Spleen (tissue), 11 donors: ENCODE results near the gene ITPR1. TPM values are rescaled to one million over a fixed set of nuclear protein-coding genes. Genes with fewer than 3 reads are reported as not detected.

Source experiments
- DNase-seq: peaks from one replicate; pipeline ENCODE4 v3.0.0-alpha.2; 2020
- H3K27ac ChIP-seq, 8 donors: fragments of 200-600 bp; sonication (generic) in 7 of 8; 1 replicate in 4 of 8; 2 replicates in 4 of 8; pipeline versions ENCODE4 v1.5.0 to v1.8.0; 2016 to 2021; ENCODE audit warnings: inconsistent platforms in 4 of 8, mild to moderate bottlenecking in 4 of 8, moderate library complexity in 1 of 8
- H3K27me3 ChIP-seq, 7 donors: fragments of 200-600 bp; sonication (generic) in 6 of 7; replicated peaks in 1 of 7; 1 replicate in 4 of 7; 2 replicates in 3 of 7; pipeline versions ENCODE4 v1.5.0 to v1.8.0; 2016 to 2021; ENCODE audit warnings: inconsistent platforms in 3 of 7, mild to moderate bottlenecking in 1 of 7
- H3K36me3 ChIP-seq, 6 donors: fragments of 200-600 bp; sonication (generic) in 5 of 6; 1 replicate in 4 of 6; 2 replicates in 2 of 6; pipeline versions ENCODE4 v1.5.0 to v1.8.0; 2016 to 2021; ENCODE audit warnings: inconsistent platforms in 2 of 6
- H3K4me1 ChIP-seq, 6 donors: fragments of 200-600 bp; sonication (generic) in 5 of 6; 1 replicate in 3 of 6; 2 replicates in 3 of 6; pipeline versions ENCODE4 v1.5.0 to v1.8.0; 2016 to 2021; ENCODE audit warnings: inconsistent platforms in 3 of 6
- H3K4me3 ChIP-seq, 8 donors: fragments of 200-600 bp; sonication (generic) in 7 of 8; 1 replicate in 4 of 8; 2 replicates in 4 of 8; pipeline versions ENCODE4 v1.5.0 to v1.8.0; 2016 to 2021; ENCODE audit warnings: inconsistent platforms in 4 of 8, mild to moderate bottlenecking in 4 of 8, moderate library complexity in 2 of 8
- H3K9me3 ChIP-seq, 8 donors: fragments of 200-600 bp; sonication (generic) in 7 of 8; 1 replicate in 4 of 8; 2 replicates in 4 of 8; pipeline versions ENCODE4 v1.5.0 to v1.8.0; 2016 to 2021; ENCODE audit warnings: inconsistent platforms in 4 of 8
- POLR2A ChIP-seq, 3 donors: fragments of 450-650 bp; IDR thresholded peaks; one replicate each; pipeline ENCODE4 v1.5.1; 2017; ENCODE audit warnings: antibody characterized with exemption in 3 of 3, mild to moderate bottlenecking in 1 of 3
- POLR2AphosphoS5 ChIP-seq, 3 donors: sonication (generic); formaldehyde crosslinking; IDR thresholded peaks; one replicate each; pipeline ENCODE4 v1.5.1; 2017; ENCODE audit warnings: antibody characterized with exemption in 3 of 3
- WGBS, 5 donors: extraction: QIAGEN DNeasy Blood & Tissue Kit in 3 of 5; methylation state at CpG; one replicate each; pipeline versions ENCODE4 v1.1.5 to v1.1.7; 2013 to 2018; 5-methylcytosine and 5-hydroxymethylcytosine counted together
- intact Hi-C: fragments of 100-400 bp; cut with DNase I; formaldehyde crosslinking; loops from one replicate; pipeline ENCODE4 v1.15.0; 2023; ENCODE audit warnings: low total_unique reads
- polyA plus RNA-seq, 3 donors: library from polyadenylated mRNA; stranded (reverse); fragments of 200-250 nt; gene quantifications; one replicate each; pipeline ENCODE4 v1.2.1, GENCODE V29; 2013
- total RNA-seq, 7 donors: library from RNA; depleted of rRNA in 3 of 7; stranded (reverse); fragments of >200 nt in 3 of 7; fragmentation: NEBNext Ultra II Directional in 4 of 7; extraction: Animal tissue kit (Norgen Biotek cat#: 25700) in 4 of 7; gene quantifications; one replicate each; pipeline versions ENCODE4 v1.1.0 to v1.2.1, GENCODE V29; 2016 to 2021
- TF ChIP-seq, protein P1 (sequence below), 11 experiments: fragments of 200-600 bp in 7 of 11; fragments of 450-650 bp in 4 of 11; sonication (generic) in 4 of 11; IDR thresholded peaks in 8 of 11; conservative IDR thresholded peaks in 3 of 11; 1 replicate in 7 of 11; 2 replicates in 4 of 11; pipeline versions ENCODE4 v1.4.0 to v1.8.0; 2016 to 2021; ENCODE audit warnings: antibody characterized with exemption in 11 of 11, inconsistent platforms in 4 of 11, mild to moderate bottlenecking in 1 of 11
- donor health status: healthy with polysubstance abuse.
- donor health status: DM: no; HTN: no; CAD: no; lungs with moderate emphysema.
- donor health status: DM: no; HTN: no; CAD: no.
- donor health status: Bipolar disorder and iron deficiency.
- donor health status: healthy.
- donor health status: DM: no; HTN: no; CAD: no.
- donor health status: DM: yes; HTN: yes; CAD: no.

Gene ITPR1
- total and polyA plus RNA-seq, 10 donors = 17.5 to 194 (median 129) TPM

DNA sequence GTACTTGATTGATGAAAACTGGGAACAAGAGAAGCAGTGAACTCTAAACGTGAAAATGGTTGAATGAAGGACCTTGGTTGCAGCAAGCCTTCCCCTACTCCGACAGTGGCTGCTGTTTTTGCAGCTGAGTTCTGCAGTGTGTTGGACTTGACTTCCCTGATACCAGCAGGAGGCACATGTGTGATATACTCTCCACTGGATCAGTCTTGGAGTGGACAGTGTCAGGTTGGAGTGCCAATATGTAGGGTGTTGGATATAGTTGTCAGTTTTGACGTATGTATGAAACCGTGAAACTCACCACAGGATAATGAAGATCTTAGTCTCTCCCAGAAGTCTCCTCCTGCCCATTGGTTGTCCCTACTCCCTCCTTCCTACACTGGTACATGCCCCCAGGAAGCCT lies 106.5 kb downstream of the ITPR1 start:
- Histone ChIP-seq H3K36me3 (no peaks in the 10 kb centered on the region), H3K27me3 (no peaks in the 10 kb centered on the region), H3K27ac (no peak overlapping the region), H3K4me3 (no peak overlapping the region), H3K4me1 (peaks cover 0 to 70% (median 6%) of the 10 kb centered on the region in 6 donors), H3K9me3 (no peaks in the 10 kb centered on the region)
- WGBS, 5 donors = 76 to 85% (median 82%) methylated on average over 4 of the region's 4 CpGs
- intact Hi-C loops = no loop called here
- no peak for DNase-seq
- TF ChIP-seq, protein P1, sequence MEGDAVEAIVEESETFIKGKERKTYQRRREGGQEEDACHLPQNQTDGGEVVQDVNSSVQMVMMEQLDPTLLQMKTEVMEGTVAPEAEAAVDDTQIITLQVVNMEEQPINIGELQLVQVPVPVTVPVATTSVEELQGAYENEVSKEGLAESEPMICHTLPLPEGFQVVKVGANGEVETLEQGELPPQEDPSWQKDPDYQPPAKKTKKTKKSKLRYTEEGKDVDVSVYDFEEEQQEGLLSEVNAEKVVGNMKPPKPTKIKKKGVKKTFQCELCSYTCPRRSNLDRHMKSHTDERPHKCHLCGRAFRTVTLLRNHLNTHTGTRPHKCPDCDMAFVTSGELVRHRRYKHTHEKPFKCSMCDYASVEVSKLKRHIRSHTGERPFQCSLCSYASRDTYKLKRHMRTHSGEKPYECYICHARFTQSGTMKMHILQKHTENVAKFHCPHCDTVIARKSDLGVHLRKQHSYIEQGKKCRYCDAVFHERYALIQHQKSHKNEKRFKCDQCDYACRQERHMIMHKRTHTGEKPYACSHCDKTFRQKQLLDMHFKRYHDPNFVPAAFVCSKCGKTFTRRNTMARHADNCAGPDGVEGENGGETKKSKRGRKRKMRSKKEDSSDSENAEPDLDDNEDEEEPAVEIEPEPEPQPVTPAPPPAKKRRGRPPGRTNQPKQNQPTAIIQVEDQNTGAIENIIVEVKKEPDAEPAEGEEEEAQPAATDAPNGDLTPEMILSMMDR (IDR thresholded peaks at IDR 0.05 in 8 of 11, conservative IDR thresholded peaks at IDR 0.05 in 3 of 11) = no peak
- TF ChIP-seq POLR2AphosphoS5 (IDR thresholded peaks at IDR 0.05) (no peak), POLR2A (IDR thresholded peaks at IDR 0.05) (no peak)

DNA sequence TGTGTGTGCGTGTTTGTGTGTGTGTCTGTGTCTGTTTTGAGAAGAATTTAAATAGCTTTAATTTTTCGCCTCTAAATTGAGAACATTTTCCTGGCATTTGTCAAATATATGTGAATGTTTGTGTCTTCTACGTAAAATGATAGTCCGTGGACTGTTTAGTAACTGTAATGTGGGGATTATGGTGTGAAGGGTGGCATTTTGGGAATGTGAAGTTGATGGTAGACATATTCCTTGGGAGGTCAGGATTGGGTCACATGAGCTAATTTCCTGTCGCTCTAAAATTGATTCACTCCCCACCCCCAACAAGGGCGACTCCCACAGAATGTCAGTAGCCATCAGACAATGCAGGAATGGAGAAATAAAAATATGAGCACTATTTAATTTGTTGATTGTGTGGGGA lies 107.3 kb downstream of the ITPR1 start:
- WGBS, 5 donors = 65 to 85% (median 78%) methylated on average over 6 of the region's 6 CpGs
- no peaks in the 10 kb centered on the region for H3K27me3 ChIP-seq
- DNase-seq = no peak
- no peak overlapping the region for H3K27ac ChIP-seq
- TF ChIP-seq POLR2AphosphoS5 (IDR thresholded peaks at IDR 0.05) = no peak
- no peak for TF ChIP-seq POLR2A (IDR thresholded peaks at IDR 0.05)
- TF ChIP-seq, protein P1 (IDR thresholded peaks at IDR 0.05 in 8 of 11, conservative IDR thresholded peaks at IDR 0.05 in 3 of 11) = no peak
- H3K4me1 ChIP-seq = peaks cover 0 to 70% (median 6%) of the 10 kb centered on the region in 6 donors
- no peaks in the 10 kb centered on the region for H3K36me3 ChIP-seq
- intact Hi-C loops = no loop called here
- H3K4me3 ChIP-seq = no peak overlapping the region
- H3K9me3 ChIP-seq = no peaks in the 10 kb centered on the region

DNA sequence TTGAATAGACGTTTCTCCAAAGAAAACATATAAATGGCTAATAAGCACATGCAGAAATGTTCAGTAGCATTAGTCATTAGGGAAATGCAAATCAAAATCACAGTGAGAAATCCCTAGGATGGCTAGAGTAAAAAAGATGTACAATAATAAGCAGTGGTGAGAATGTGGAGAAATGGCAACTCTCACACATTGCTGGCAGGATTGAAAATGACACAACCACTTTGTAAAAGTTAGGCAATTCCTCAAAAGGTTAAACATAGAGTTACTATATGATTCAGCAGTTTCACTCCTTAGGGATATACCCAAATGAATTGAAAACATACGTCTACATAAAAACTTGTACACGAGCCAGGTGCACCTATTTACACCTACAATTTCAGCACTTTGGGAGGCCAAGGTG lies 108.7 kb downstream of the ITPR1 start:
- no peak for DNase-seq
- TF ChIP-seq POLR2A (IDR thresholded peaks at IDR 0.05) (no peak), POLR2AphosphoS5 (IDR thresholded peaks at IDR 0.05) (no peak)
- TF ChIP-seq, protein P1 (IDR thresholded peaks at IDR 0.05 in 8 of 11, conservative IDR thresholded peaks at IDR 0.05 in 3 of 11) = no peak
- Histone ChIP-seq H3K9me3 (no peaks in the 10 kb centered on the region), H3K4me3 (no peak overlapping the region), H3K27me3 (no peaks in the 10 kb centered on the region), H3K36me3 (no peaks in the 10 kb centered on the region), H3K4me1 (peaks cover 0 to 63% (median 4%) of the 10 kb centered on the region in 6 donors), H3K27ac (no peak overlapping the region)
- 60 to 85% (median 69%) methylated on average over 3 of the region's 3 CpGs for WGBS, 5 donors
- intact Hi-C loops = no loop called here

DNA sequence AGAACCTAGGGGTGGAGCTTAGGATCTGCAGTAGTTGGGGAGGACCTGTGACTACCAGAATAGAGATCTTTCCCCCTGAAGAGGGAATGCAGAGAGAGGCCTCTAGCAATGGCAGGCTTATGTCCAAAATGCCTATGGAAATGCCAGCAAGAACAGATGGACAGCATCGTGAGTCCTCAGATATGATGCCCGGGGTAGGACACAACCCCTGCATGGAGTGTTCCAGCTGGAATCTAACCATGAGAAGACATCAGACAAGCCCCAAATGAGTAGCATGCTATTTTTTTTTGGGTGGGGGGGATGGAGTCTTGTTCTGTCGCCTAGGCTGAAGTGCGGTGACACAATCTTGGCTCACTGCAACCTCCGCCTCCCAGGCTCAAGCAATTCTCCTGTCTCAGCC lies 111.5 kb downstream of the ITPR1 start:
- intact Hi-C loops = no loop called here
- 90 to 99% (median 97%) methylated on average over 5 of the region's 5 CpGs for WGBS, 5 donors
- no peaks in the 10 kb centered on the region for H3K9me3 ChIP-seq

More for the DNA sequence above, 111.5 kb downstream of the ITPR1 start:
- H3K4me1 ChIP-seq = peaks cover 0 to 36% (median 1%) of the 10 kb centered on the region in 6 donors
- no peak for DNase-seq
- H3K27me3 ChIP-seq = no peaks in the 10 kb centered on the region
- H3K36me3 ChIP-seq = no peaks in the 10 kb centered on the region
- H3K27ac ChIP-seq = no peak overlapping the region
- no peak overlapping the region for H3K4me3 ChIP-seq
- TF ChIP-seq, protein P1 (IDR thresholded peaks at IDR 0.05 in 8 of 11, conservative IDR thresholded peaks at IDR 0.05 in 3 of 11) = no peak
- TF ChIP-seq POLR2AphosphoS5 (IDR thresholded peaks at IDR 0.05) = no peak
- no peak for TF ChIP-seq POLR2A (IDR thresholded peaks at IDR 0.05)
